ENCODE measurements around the gene NBAS. TPM values are rescaled to one million over a fixed set of nuclear protein-coding genes. Genes with fewer than 3 reads are reported as not detected.

The NBAS gene
- total and polyA plus RNA-seq, 10 of the 15 experiments (the other 5 are each of a cell fraction or from before 2014, with no cell fraction given) = 4.3 to 32.7 (median 20.8) TPM

- RAD21 ChIA-PET (ENCODE audit: unreplicated experiment) = no interaction called here
- no peak for TF ChIP-seq ATF7 (IDR thresholded peaks at IDR 0.05; ENCODE audit: low read depth)
- TF ChIP-seq ASH2L (IDR thresholded peaks at IDR 0.05; ENCODE audit: borderline replicate concordance, low read depth) = no peak
- TF ChIP-seq MTA2 (IDR thresholded peaks at IDR 0.05; ENCODE audit: low read depth) = no peak
- no peak for TF ChIP-seq EZH2 (IDR thresholded peaks at IDR 0.05; ENCODE audit: borderline replicate concordance, control insufficient read depth, low read depth, low read length)
- no peak for TF ChIP-seq PBX3 (IDR thresholded peaks at IDR 0.05; ENCODE audit: insufficient replicate concordance, low read depth, low read length)
- no peak for TF ChIP-seq GATAD2B (conservative IDR thresholded peaks at IDR 0.05; ENCODE audit: low read depth)
- no peak for TF ChIP-seq RB1 (IDR thresholded peaks at IDR 0.05; ENCODE audit: borderline replicate concordance)
- no peak for TF ChIP-seq SIX5 (IDR thresholded peaks at IDR 0.05; ENCODE audit: low read depth, low read length, severe bottlenecking)
- no peak for TF ChIP-seq FOS (IDR thresholded peaks at IDR 0.05; ENCODE audit: borderline replicate concordance, extremely low read depth, insufficient read length)
- BruUV-seq (replicated peaks) = no TSS peak
These were observed 114.2 kb downstream of the NBAS start for GRCh38 chr2:15446961-15447360.

More at GRCh38 chr2:15446961-15447360, 114.2 kb downstream of the NBAS start:
- CTCF ChIA-PET = no interaction called here
- no peaks in the 10 kb centered on the region for H3K4me1 ChIP-seq (ENCODE audit: control insufficient read depth, insufficient read depth, low read length)
- SMC1A ChIA-PET (ENCODE audit: uncharacterized antibody, unreplicated experiment) = no interaction called here
- WGBS (ENCODE audit: insufficient coverage, insufficient replicate concordance, low lambda C conversion rate, missing lambda C conversion rate) = 85% methylated on average over 4 of the region's 4 CpGs
- H3K4me3 ChIP-seq = no peak overlapping the region
- H3K79me2 ChIP-seq (ENCODE audit: control insufficient read depth, insufficient read depth, low read length) = no peaks in the 10 kb centered on the region
- no peak overlapping the region for H3K4me2 ChIP-seq (ENCODE audit: control insufficient read depth, insufficient read depth)
- H3K27me3 ChIP-seq (replicated peaks in 1 of 2; ENCODE audit: control insufficient read depth in 2 of 2, insufficient read depth in 2 of 2, low read length in 1 of 2) = no peaks in the 10 kb centered on the region
- DNase-seq (ENCODE audit: low read depth, low spot score) (no peak), ATAC-seq (no peak), FAIRE-seq (no peak)
- no peaks in the 10 kb centered on the region for H4K20me1 ChIP-seq (ENCODE audit: control insufficient read depth, insufficient read depth)
- in situ Hi-C loops (cut with MboI) (no loop called here), intact Hi-C loops (cut with micrococcal nuclease; ENCODE audit: unreplicated experiment) (no loop called here)
- no peak overlapping the region for H3K9ac ChIP-seq (ENCODE audit: control insufficient read depth, insufficient read depth, low read length)
- no peaks in the 10 kb centered on the region; a peak in 1 of 4 replicates for H3K36me3 ChIP-seq (ENCODE audit: control insufficient read depth in 2 of 2, insufficient read depth in 2 of 2, low read length in 1 of 2)
- H3K27ac ChIP-seq (ENCODE audit: control insufficient read depth, insufficient read depth) = no peak overlapping the region
- no peak overlapping the region for H2AFZ ChIP-seq (ENCODE audit: control insufficient read depth, low read depth, low read length)
- POLR2A ChIA-PET = no interaction called here
- no peaks in the 10 kb centered on the region for H3K9me3 ChIP-seq (replicated peaks; ENCODE audit: control insufficient read depth, insufficient read depth, low read length)

All from GM12878 (cell line).